Measurements from ENCODE around the gene ZNF230.
A peak's percentile ranks its signal among the peaks of the same experiment; 100 is the strongest.

The ZNF230 gene

DNA sequence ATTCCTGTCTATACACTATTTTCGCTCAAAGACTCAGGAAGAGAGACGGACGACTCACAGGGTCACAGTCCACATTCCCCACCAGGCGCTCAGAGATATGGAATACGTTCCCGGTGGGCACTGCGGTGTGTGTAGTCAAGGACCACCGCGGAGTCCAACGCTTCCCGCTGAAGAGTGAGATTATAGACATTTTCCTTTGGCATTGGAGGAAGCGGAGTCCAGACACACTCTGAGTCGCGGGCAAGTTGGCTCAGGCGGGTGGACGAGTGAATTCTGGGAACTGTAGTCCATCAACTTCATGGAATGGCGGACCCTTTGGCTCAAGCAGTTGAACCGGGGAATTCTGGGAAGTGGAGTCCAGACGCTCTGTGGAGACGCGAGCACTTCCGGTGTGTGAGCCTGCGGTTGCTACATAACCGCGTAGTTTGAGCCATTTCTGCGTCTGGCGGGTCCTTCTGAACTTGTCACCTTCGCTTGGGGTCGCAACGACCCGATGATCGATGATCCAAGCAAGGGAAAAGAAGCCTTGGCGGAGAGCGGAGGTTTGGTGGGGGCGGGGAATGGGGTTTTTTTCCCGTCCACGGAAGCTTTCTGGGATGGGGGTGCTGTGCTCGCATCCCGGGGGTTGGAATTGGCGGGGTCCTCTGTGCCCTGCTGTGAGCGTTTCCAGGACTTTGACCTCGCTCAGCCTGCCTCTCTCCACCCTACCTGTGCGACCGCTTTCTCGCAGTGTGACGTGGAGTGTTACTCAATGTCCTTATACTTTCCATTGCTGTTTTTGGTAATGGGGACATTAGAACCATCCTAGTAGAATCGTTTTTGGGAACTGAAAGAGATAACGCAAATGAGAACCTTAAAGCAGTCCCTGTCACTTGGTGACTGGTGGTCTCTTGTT is at the start of gene ZNF230:
Gene ZNF230, plus strand, starts transcription at position 392 of the 895 bp plus-strand sequence. CDS start 4,122 bp downstream, outside the sequence.
- peak; percentile 88 for DNase-seq

DNA sequence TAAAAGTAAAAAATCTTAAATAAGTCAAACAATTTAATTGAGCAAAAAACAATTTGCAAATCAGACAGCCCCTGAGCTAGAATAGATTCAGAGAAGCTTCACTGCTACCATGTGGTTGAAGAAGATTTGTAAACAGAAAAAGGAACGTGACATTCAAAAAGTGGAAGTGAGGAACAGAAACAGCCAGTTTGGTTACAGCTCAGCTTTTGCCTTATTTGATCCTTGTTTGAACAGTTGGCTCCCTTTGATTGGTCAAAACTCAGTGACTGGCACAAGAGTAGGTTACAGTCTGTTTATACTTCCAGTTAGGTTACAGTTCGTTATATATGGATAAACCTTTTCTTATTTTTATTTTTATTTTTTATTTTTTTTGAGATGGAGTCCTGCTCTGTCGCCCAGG is 45.9 kb upstream of the ZNF230 start:
- DNase-seq: no peak

DNA sequence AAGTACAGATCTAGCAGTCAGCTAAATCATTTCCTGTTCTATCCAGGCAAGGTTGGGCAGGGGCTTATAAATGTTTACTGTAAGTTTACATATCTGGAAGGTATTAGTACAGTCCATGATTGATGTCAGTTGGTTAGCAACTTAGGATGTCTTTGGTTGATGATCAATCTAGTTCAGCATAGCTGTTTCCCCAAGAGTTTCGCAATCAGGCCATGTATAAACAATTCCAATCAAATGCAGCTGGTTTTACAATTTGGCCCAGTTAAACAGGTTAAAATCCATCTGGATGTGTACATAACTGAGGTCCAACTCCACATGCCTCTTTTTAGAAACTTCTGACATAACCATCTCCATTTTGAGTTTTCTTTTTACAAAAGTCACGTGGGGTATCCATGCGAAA is 44.9 kb upstream of the ZNF230 start:
- no peak for DNase-seq

DNA sequence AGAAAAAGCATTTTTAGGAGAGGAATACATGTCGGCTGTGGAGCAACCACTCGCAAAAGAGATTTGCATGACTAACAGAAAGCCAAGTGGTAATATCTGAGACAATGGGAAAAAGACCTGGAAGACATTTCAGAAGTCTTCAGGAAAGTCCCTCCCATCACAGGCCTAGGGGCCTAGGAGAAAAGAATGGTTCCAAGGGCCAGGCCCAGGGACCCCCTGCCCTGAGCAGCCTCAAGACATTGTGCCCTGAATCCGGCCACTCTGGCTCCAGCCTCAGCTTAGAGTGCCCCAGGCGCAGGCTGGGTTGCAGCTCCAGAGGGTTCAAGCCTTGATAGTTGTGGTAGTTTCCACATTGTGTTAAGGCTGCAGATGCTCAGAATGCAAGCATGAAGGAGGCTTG is 42.3 kb upstream of the ZNF230 start:
- no peak for DNase-seq

DNA sequence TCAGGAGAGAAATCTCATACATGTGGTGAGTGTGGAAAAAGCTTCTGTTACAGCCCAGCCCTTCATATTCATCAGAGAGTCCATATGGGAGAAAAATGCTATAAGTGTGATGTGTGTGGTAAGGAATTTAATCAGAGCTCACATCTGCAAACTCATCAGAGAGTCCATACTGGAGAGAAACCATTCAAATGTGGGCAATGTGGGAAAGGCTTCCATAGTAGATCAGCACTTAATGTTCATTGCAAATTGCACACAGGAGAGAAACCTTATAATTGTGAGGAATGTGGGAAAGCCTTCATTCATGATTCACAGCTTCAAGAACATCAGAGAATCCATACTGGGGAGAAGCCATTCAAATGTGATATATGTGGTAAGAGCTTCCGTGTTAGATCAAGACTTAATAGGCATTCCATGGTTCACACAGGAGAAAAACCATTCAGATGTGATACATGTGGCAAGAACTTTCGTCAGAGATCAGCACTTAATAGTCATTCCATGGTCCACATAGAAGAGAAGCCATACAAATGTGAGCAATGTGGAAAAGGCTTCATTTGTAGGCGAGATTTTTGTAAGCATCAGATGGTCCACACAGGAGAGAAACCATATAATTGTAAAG is 36.6 kb upstream of the ZNF230 start:
- no peak for DNase-seq

DNA sequence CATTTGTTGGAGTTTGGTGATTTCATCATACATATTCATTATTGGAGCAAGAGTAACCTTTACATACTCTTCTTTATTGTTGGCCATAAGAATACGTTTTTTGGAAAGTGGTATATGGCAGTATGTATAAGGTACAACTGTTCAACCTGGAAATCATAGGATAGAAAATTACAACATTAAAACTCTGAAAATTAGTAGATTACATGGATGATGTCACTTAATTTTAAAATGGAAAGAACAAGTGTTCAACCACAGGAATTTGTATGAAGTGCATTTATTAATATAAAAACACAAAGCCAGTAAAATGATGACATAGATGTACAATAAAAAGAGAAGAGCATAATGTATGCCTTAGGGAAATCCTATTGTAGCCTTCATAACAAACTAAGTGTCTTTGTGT is 26.0 kb upstream of the ZNF230 start:
- no peak for DNase-seq

DNA sequence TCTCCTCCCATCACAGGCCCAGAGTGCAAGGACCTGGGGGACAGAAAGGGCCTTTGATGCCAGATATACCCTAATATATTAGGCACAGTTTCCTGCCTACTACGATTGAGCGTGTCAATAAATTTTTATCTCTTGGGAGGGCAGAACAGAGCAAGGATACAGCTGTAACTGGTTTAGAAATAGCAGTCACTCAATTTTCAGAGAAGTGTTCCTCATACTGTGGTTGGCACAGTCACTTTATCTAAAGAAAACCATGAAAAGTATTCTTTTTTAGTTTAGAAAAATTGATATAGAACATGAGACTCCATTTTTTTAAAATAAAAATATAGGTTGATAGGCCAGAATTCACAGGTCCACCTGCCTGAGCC is 19.2 kb upstream of the ZNF230 start:
- no peak for DNase-seq

DNA sequence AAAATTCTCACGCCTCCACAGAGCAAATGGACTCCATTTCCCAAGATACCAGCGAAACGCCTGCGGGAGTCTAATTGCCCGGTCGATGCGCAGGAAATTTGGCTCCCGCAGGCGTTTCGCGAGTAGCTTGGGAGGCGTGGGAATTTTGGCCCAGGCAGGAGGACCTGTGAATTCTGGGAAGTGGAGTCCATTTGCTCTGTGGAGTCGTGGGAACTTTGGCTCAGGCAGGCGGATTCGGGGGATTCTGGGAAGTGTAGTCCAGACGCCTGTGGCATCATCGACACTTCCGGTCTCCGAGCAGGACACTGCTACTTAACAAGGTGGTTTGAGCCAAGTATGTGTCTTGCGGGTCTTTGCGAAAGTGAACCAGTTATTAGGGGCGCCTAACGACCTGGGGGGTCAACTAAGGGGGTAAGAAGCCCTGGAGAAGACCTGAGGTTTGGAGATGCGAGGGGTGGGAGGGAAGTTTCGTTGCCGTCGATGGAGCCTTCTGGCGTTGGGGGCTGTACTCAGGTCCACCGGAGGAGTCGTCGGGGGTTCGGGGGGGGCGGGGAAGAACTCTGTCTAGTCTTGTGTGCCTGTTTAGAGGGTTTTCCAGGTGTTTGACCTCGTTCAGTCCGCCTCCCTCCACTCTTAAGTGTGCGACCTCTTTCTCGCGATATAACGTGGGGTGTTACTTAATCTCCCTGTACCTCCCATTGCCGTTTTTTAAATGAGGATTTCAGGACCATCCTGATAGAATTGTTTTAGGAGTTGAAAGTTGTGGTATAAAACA is 18.7 kb upstream of the ZNF230 start, which contains the start of gene ZNF155:
Gene ZNF155, plus strand, starts transcription at position 277 of the 775 bp plus-strand sequence. CDS start 4,356 bp downstream, outside the sequence.
- DNase-seq: peak; percentile 93

DNA sequence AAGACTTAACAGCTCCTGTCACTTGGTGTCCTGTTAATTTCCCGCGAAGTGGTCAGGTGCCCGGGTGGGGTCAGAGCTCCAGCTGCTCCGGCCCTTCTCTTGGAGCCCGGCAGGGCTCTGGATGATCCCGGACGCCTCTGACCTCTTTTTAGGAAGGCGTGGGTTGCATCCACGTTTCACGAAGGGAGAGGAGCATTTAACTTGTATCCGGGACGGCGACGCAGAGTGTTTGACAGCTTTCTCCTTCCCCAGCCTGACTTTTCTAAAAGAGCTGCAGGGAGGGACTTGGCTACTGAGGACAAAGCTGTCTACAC is 18.1 kb upstream of the ZNF230 start:
- DNase-seq: no peak

DNA sequence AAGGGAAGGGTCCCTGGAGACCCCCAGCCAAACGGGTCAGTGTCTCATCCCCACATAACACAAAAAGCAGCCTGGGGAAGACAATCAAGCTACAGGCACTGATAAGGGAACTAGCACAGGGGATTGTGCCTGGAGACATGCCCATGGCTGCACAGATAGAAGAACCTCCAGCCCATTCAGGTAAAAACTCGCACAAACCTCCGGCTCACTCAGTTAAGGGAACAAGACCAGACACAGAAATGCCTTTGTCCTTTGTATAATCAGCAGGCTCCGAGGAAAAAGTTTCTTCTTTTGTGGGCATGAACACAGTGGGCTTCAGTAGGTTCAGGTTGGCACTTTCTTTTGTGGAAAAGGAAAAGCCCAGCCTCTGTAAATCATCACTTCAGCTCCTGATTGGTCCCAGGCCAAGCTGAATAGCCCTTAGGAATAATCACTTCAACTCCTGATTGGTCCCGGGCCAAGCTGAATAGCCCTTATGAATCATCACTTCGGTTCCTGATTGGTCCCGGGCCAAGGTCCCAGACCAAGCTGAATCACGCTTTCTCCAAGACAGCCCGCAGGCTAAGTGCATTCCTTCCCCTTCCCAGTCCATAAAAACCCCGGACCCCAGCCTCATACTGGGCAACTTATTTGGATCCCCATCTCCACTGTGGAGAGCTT is 5.0 kb upstream of the ZNF230 start:
- DNase-seq: no peak

DNA sequence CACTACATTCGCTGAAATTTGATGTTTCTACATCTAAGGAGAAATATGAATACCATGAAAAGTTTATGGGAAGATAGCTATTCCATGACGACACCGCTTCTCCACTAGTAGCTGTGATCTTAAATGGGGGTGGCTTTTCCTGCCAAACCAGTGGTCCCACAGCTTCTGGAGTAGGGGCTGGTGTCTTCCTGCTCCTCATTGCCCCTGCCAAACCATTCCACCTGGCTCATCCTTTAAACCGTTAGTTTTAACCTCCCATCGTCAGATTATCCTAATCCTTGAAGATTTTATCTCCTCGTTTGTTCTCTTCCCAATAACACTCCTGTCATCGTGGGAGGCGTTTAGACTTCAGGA is 568 bp upstream of the ZNF230 start:
- DNase-seq: no peak

DNA sequence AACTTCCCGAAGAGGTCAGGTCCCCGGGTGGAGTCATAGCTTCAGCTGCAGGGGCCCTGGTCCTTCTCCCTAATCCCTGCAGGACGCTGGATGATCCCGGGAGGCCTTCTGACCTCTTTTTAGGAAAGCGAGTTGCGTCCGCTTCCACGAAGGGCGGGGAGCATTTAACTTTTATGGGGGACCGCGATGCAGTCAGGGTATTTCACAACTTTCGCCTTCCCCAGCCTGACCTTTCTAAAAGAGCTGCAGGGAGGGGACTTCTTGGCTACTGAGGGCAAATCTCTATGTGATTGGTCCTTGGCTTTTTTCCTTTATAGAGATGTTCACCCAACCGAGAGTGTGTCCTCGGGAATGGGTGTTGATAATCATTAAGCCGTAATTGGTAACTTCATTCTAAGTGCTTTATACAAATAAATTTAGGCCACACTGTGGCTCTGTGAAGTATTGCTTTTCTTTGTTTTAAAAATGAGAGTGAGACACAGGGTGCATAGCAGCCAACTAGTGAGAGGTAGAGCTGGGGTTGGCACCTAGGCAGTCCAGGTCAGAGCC is 778 bp downstream of the ZNF230 start:
- DNase-seq: no peak

DNA sequence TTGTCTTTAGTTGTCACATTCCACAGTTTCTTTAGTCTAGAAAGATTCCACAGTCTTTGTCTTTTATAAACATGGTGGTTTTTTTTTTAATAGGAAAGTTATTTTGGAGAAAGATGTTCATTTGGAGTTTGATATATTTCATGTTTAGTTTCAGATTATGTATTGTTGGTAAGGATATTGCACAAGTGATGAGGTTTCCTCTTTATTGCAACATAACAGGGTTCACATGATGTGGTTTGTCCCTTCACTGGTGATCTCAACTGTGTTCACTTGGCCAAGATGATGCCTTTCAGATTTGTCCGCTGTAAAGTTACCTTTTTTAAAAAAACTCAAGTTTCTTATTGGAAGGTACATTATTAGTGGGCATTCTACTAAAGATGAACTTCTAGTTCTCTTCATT is 3.2 kb downstream of the ZNF230 start:
- no peak for DNase-seq

DNA sequence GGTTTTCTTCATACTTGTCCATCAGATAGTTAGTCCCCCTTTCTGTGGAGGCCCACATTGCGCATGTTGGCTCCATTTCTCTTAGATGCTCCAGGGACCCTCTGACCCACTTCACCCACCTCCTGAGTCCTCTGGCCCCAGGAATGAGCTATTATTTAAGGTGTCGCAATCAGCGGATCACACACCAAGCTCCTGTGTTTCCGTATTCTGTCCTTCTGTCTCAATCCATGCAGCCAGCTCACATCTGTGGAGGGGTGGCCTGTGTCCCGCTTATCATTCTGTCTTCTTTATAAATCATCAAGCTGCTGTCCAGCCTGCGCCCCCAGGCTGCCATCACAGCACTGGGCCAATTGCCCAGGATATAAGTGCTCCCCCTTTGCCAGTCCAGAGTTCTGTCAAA is 4.7 kb downstream of the ZNF230 start:
- DNase-seq: no peak

DNA sequence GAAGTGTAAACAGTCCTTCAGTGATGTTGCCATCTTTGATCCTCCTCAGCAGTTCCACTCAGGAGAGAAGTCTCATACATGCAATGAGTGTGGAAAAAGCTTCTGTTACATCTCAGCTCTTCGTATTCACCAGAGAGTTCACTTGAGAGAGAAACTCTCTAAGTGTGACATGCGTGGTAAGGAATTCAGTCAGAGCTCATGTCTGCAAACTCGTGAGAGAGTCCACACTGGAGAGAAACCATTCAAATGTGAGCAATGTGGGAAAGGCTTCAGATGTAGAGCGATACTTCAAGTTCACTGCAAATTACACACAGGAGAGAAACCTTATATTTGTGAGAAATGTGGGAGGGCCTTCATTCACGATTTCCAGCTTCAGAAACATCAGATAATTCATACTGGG is 7.7 kb downstream of the ZNF230 start:
- no peak for DNase-seq

DNA sequence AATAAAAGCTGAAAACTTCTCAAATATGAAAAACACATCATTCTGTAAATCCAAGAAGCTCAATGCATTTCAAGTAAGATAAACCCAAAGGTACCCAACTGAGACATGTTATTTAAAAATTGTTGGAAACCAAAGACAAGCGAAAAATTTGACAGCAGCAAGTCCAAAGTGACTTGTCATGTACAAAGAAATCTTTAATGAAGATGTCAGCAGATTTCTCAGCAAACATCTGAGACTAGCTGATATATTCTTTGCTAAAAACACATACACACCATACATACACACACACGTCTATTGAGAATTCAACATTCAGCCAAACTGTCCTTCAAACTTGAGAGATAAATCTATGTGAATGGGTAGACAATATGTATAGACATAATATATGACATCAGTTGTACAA is 16.7 kb downstream of the ZNF230 start:
- DNase-seq: no peak

DNA sequence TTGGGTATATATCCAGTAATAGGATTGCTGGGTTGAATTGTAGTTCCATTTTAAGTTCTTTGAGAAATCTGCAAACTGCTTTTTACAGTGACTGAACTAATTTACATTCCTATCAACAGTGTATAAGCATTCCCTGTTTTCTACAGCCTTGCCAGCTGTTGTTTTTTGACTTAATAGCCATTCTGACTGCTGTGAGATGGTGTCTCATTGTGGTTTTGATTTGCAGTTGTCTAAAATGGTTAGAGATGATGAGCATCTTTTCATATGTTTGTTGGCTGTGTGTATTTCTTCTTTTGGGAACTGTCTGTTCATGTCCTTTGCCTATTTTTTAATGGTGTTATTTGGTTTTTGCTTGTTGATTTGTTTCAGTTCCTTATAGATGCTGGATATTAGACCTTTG is 18.5 kb downstream of the ZNF230 start:
- DNase-seq: no peak

DNA sequence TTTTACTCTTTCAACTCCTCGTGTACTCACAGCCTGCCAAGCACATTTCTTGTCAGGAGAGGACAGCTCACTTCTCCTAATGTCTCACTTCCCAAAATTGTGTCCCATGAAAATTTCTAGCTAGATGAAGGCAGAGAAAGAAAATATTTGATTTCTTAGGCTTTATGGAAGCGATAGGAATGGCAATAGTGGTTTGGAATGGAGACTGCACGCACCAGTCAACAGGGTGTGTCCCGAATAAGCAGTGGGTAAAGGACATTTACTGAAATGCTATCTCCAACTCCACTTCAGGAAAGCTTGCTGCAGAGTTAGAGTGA is 22.1 kb downstream of the ZNF230 start:
- DNase-seq: no peak

DNA sequence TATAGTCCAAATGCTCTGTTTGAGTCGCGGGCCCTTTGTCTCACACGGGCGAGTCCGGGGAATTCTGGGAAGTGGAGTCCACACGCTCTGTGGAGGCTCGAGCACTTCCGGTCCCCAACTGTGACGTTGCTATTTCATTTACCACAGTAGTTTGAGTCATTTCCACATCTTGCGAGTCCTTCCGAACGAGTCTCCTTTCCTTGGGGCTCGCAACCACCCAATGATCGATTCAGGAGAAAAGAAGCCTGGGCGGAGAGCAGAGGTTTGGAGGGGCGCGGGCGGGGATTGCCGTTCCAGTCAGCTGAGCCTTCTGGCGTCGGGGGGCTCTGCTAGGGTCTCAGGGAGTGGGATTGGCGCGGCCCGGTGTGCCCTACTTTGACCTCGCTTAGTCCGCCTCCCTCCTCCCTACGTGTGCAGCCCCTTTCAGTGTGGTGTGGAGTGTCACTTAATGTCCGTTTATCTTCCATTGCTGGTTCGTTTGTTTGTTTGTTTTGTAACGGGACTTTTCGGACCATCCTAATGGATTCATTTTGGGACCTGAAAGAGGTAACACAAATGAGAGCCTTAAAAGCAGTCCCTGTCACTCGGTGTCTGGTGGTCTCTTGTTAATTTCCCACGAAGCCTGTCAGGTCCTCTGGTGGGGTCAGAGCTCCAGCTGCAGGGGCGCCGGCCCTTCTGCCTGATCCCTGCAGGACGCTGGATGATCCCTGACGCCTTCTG is 22.6 kb downstream of the ZNF230 start, which contains the start of gene ZNF222:
Gene ZNF222, plus strand, starts transcription at position 163 of the 720 bp plus-strand sequence. Its CDS starts 58 bp downstream, at position 221.
- DNase-seq: peak; percentile 61

DNA sequence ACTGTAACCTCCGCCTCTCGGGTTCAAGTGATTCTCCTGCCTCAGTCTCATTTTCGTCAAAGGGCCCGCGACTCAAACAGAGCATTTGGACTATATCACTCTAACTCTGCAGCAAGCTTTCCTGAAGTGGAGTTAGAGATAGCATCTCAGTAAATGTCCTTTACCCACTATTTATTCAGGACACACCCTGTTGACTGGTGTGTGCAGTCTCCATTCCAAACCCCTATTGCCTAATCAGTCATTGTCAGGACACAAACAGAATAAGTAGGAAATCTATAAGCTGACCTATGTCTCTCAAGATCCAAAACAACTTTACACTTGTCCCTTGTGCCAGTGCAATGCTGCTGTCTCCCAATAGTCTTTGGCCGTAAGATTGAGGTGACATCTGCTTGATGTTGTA is 23.9 kb downstream of the ZNF230 start:
- no peak for DNase-seq

DNA sequence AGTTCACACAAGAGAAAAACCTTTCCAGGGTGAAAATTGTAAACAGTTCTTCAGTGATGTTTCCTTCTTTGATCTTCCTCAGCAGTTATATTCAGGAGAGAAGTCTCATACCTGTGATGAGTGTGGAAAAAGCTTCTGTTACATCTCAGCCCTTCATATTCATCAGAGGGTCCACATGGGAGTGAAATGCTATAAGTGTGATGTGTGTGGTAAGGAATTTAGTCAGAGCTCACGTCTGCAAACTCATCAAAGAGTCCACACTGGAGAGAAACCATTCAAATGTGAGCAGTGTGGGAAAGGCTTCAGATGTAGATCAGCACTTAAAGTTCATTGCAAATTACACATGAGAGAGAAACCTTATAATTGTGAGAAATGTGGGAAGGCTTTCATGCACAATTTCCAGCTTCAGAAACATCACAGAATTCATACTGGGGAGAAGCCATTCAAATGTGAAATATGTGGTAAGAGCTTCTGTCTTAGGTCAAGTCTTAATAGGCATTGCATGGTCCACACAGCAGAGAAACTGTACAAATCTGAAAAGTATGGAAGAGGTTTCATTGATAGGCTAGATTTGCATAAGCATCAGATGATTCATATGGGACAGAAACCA is 29.3 kb downstream of the ZNF230 start:
- DNase-seq: no peak

DNA sequence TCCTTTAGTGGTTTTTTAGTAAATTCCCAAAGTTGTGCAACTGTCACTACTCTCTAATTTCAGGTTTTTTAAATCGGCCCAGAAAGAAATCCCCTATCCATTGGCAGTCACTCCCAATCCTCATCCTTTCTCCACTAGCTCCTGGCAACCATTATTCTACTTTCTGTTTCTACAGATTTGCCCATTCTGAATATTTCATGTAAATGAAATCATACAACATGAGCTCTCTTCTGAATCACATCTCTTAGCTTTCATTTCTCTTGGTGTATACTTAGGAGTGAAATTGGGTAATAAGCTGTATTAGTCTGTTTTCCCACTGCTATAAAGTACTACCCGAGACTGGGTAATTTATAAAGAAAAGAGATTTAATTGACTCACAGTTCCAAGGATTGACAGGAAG is 39.4 kb downstream of the ZNF230 start:
- no peak for DNase-seq
